CD8-positive, alpha-beta memory T cell (primary cell): Measurements from ENCODE around the gene CSF3. TPM values are rescaled to one million over a fixed set of nuclear protein-coding genes. Genes with fewer than 3 reads are reported as not detected.
A peak's percentile ranks its signal among the peaks of the same experiment; 100 is the strongest.

Source experiments
- CTCF ChIA-PET: fragments of 350-600 bp; sonication (Branson Sonifier 250); formaldehyde crosslinking; loops from one replicate; lab custom pipeline; 2021; ENCODE audit warnings: antibody characterized with exemption; lab: Charles Lee
- POLR2A ChIA-PET: fragments of 350-600 bp; sonication (Branson Sonifier 250); formaldehyde crosslinking; loops from one replicate; lab custom pipeline; 2021; ENCODE audit warnings: antibody characterized with exemption; lab: Charles Lee
- DNase-seq, 5 donors: peaks; one replicate each; pipeline versions ENCODE4 v3.0.0 to v3.0.0-alpha.2; 2020 to 2022; ENCODE audit warnings: mixed read lengths in 1 of 5
- H3K27ac ChIP-seq: one replicate; pipeline ENCODE4 v1.7.0; 2013; ENCODE audit warnings: low read depth, mild to moderate bottlenecking, low read length, moderate library complexity
- H3K27me3 ChIP-seq: 2 replicates; pipeline ENCODE4 v1.7.0; 2013; ENCODE audit warnings: low read length, mild to moderate bottlenecking; ENCODE audit not compliant: insufficient read depth, poor library complexity, severe bottlenecking
- H3K36me3 ChIP-seq: 2 replicates; pipeline ENCODE4 v1.7.0; 2013; ENCODE audit warnings: mild to moderate bottlenecking, low read length, moderate library complexity; ENCODE audit not compliant: insufficient read depth
- H3K4me1 ChIP-seq: 2 replicates; pipeline ENCODE4 v1.7.0; 2013; ENCODE audit warnings: mild to moderate bottlenecking, low read length, moderate library complexity; ENCODE audit not compliant: insufficient read depth
- H3K4me3 ChIP-seq: 2 replicates; pipeline ENCODE4 v1.7.0; 2013; ENCODE audit warnings: mild to moderate bottlenecking, low read length
- H3K9me3 ChIP-seq: 2 replicates; pipeline ENCODE4 v1.7.0; 2013; ENCODE audit warnings: mild to moderate bottlenecking, low read length
- H3K27ac Mint-ChIP-seq, 8 donors: one replicate each; pipeline ENCODE4 v1.8.0; 2020 to 2021; ENCODE audit warnings: mixed read lengths in 8 of 8, mild to moderate bottlenecking in 6 of 8, inconsistent platforms in 3 of 8, moderate library complexity in 3 of 8
- H3K27me3 Mint-ChIP-seq, 2 donors: one replicate each; pipeline ENCODE4 v1.8.0; 2020 to 2021; ENCODE audit warnings: mixed read lengths in 2 of 2, mild to moderate bottlenecking in 1 of 2, moderate library complexity in 1 of 2
- H3K36me3 Mint-ChIP-seq, 3 donors: one replicate each; pipeline ENCODE4 v1.8.0; 2020 to 2021; ENCODE audit warnings: mixed read lengths in 3 of 3, inconsistent platforms in 1 of 3, mild to moderate bottlenecking in 1 of 3
- H3K4me1 Mint-ChIP-seq, 3 donors: one replicate each; pipeline ENCODE4 v1.8.0; 2020 to 2021; ENCODE audit warnings: mixed read lengths in 3 of 3, inconsistent platforms in 1 of 3, mild to moderate bottlenecking in 1 of 3
- H3K4me3 Mint-ChIP-seq, 7 donors: one replicate each; pipeline ENCODE4 v1.8.0; 2020 to 2021; ENCODE audit warnings: mixed read lengths in 7 of 7, mild to moderate bottlenecking in 6 of 7, moderate library complexity in 4 of 7, inconsistent platforms in 2 of 7
- H3K9me3 Mint-ChIP-seq, 5 donors: one replicate each; pipeline ENCODE4 v1.8.0; 2020 to 2022; ENCODE audit warnings: mixed read lengths in 5 of 5, mild to moderate bottlenecking in 3 of 5, moderate library complexity in 2 of 5, inconsistent platforms in 1 of 5
- polyA plus RNA-seq: library from polyadenylated mRNA; unstranded; fragments of 300-500 nt; fragmentation: Illumina TruSeq; gene quantifications from one replicate; pipeline ENCODE4 v1.2.3, GENCODE V29; 2021
- total RNA-seq, 2 experiments: library from RNA; stranded (reverse); gene quantifications; one replicate each; pipeline ENCODE4 v1.2.3, GENCODE V29; 2021

Gene CSF3
- total and polyA plus RNA-seq, 3 experiments from 2014 or later, result not detected

DNA sequence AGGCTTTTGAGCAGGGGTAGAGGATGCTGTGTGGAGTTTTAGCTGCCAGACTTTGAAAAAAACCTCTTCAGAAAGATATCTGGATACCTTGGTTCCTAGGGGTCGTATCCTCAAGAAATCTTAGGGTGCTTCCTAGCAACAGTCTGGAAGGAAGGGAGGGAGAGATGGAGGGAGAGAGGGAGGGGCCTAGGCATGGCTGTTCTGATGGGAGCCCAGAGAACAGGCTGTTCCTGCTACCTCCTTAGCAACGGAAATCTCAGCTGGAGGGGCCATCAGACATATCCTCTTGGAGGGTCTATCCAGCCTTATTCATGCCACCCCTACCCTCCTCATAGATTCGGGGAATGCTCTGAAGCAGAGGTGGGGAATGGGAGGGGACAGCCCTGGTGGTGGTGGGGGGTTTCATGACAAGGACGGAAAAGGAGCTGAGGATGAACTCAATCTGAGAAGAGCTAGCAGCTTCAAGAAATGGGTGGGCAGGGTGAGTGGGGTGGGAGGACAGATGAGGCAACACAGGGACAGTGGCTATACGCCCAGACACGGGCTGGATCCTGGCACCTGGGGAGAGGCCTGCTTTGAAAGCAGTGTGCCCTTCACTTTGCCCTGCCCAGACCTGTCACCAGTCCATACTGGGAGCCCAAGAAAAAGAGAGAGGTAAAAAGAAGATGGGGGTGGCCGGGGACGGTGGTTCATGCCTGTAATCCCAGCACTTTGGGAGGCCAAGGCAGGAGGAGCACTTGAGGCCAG, 44.7 kb downstream of the CSF3 start:
- Histone ChIP-seq H3K27ac (no peak overlapping the region), H3K36me3 (no peaks in the 10 kb centered on the region), H3K4me1 (peaks cover 22% of the 10 kb centered on the region), H3K27me3 (peaks cover 9% of the 10 kb centered on the region), H3K4me3 (no peak overlapping the region), H3K9me3 (no peaks in the 10 kb centered on the region)
- Mint-ChIP-seq H3K27me3 (peaks cover 0 to 2% of the 10 kb centered on the region in 2 donors), H3K9me3 (no peaks in the 10 kb centered on the region), H3K36me3 (peaks cover 0 to 3% (median 0%) of the 10 kb centered on the region in 3 donors), H3K4me3 (peak overlapping the region in 1 of 7 donors; percentile 79), H3K27ac (peak overlapping the region in 3 of 8 donors; percentile 1 to 14 (median 2)), H3K4me1 (peaks cover 24 to 27% (median 26%) of the 10 kb centered on the region in 3 donors)
- DNase-seq, result no peak
- ChIA-PET CTCF (interaction anchor here (0.7 to 15.5 kb wide), 4 partner anchors 15 to 53 kb away, joined by 3 to 159 read pairs (median 5); no protein-coding TSS in a partner anchor), POLR2A (interaction anchor here (0.8 kb wide), 1 partner anchor 109 kb away, joined by 5 read pairs; no protein-coding TSS in a partner anchor)

- Histone ChIP-seq H3K27me3 (peaks cover 6% of the 10 kb centered on the region), H3K27ac (no peak overlapping the region), H3K4me3 (no peak overlapping the region), H3K4me1 (peaks cover 34% of the 10 kb centered on the region), H3K36me3 (no peaks in the 10 kb centered on the region), H3K9me3 (no peaks in the 10 kb centered on the region)
- ChIA-PET POLR2A (interaction anchor here (1.0 kb wide), 1 partner anchor 79 kb away, joined by 3 read pairs; the partner anchor contains the start of gene CASC3), CTCF (interaction anchor here (1.1 to 15.5 kb wide), 6 partner anchors 14 to 52 kb away, joined by 3 to 159 read pairs (median 8); no protein-coding TSS in a partner anchor)
- peaks cover 0 to 2% of the 10 kb centered on the region in 2 donors for H3K27me3 Mint-ChIP-seq
- no peak for DNase-seq
- H3K4me3 Mint-ChIP-seq, result peak overlapping the region; percentile 27 to 95 (median 86)
- H3K9me3 Mint-ChIP-seq, result no peaks in the 10 kb centered on the region
- peak overlapping the region in 3 of 8 donors; percentile 52 to 72 (median 56) for H3K27ac Mint-ChIP-seq
- H3K36me3 Mint-ChIP-seq, result peaks cover 0 to 3% (median 0%) of the 10 kb centered on the region in 3 donors
- H3K4me1 Mint-ChIP-seq, result peaks cover 30 to 35% (median 32%) of the 10 kb centered on the region in 3 donors
Observed at GRCh38 chr17:40060887-40061608, 45.8 kb downstream of the CSF3 start.

DNA sequence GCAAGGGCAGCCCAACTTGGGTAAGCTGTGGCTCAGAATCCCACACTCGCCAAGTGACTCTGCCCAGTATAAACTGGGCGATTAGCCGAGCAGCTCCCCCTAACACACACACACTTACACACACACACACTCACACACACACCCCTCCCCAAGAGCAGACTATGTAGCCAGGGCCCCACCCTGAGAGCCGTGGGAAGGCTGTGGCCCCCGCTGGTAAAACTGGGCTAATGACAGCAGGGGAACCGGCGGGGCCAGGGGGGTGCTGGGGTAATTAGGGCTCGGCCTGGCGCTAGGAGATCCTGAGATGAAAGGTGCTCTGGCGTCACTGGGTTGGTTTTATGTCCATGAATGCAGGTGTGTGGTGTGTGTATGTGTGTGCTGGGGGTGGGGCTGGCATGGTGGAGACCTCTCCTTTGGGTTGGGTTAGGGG, 46.4 kb downstream of the CSF3 start:
- Mint-ChIP-seq H3K36me3 (peaks cover 0 to 3% (median 0%) of the 10 kb centered on the region in 3 donors), H3K27ac (peak overlapping the region in 7 of 8 donors; percentile 56 to 90 (median 86)), H3K4me3 (peak overlapping the region; percentile 79 to 95 (median 86)), H3K4me1 (peaks cover 32 to 40% (median 32%) of the 10 kb centered on the region in 3 donors), H3K27me3 (peaks cover 0 to 2% of the 10 kb centered on the region in 2 donors), H3K9me3 (no peaks in the 10 kb centered on the region)
- Histone ChIP-seq H3K9me3 (no peaks in the 10 kb centered on the region), H3K36me3 (no peaks in the 10 kb centered on the region), H3K27me3 (peaks cover under 1% of the 10 kb centered on the region), H3K4me1 (peaks cover 37% of the 10 kb centered on the region), H3K4me3 (no peak overlapping the region), H3K27ac (no peak overlapping the region)
- POLR2A ChIA-PET, result interaction anchor here (0.5 to 1.0 kb wide), 2 partner anchors 62 to 78 kb away, joined by 3 read pairs; partner anchors contain the start of gene CASC3
- CTCF ChIA-PET, result interaction anchor here (0.6 to 15.5 kb wide), 8 partner anchors 14 to 106 kb away, joined by 3 to 159 read pairs (median 14); partner anchors contain the start of gene NR1D1
- DNase-seq, result no peak

- H3K27ac Mint-ChIP-seq, result peak within 1 kb of the TSS; percentile 80 to 97 (median 90)
- peaks cover 0 to 2% of the 10 kb centered on the region in 2 donors for H3K27me3 Mint-ChIP-seq
- DNase-seq, result peak; percentile 64 to 81 (median 70)
- H3K4me1 Mint-ChIP-seq, result peaks cover 37 to 49% (median 41%) of the 10 kb centered on the region in 3 donors
- Histone ChIP-seq H3K4me1 (peaks cover 46% of the 10 kb centered on the region), H3K27me3 (no peaks in the 10 kb centered on the region), H3K36me3 (no peaks in the 10 kb centered on the region), H3K9me3 (no peaks in the 10 kb centered on the region), H3K4me3 (peak within 1 kb of the TSS; percentile 81), H3K27ac (peak within 1 kb of the TSS; percentile 73)
- H3K36me3 Mint-ChIP-seq, result peaks cover 0 to 3% (median 0%) of the 10 kb centered on the region in 3 donors
- ChIA-PET POLR2A (interaction anchor here (0.5 to 1.3 kb wide), 7 partner anchors 8 to 78 kb away, joined by 3 to 10 read pairs (median 4); partner anchors contain the start of genes CASC3 and MED24), CTCF (interaction anchor here (0.6 to 15.5 kb wide), 12 partner anchors 8 to 105 kb away, joined by 3 to 159 read pairs (median 8); partner anchors contain the start of genes MED24 and NR1D1)
- H3K4me3 Mint-ChIP-seq, result peak within 1 kb of the TSS; percentile 88 to 97 (median 91)
- H3K9me3 Mint-ChIP-seq, result no peaks in the 10 kb centered on the region
Observed at GRCh38 chr17:40062329-40063186, 47.3 kb downstream of the CSF3 start, which contains the start of gene THRA. TSS of gene THRA (plus strand) at chr17:40062965. CDS start at chr17:40074489, 11,524 bp downstream.

GRCh38 chr17:40063187-40063771, 48.0 kb downstream of the CSF3 start:
- peaks cover 44 to 56% (median 47%) of the 10 kb centered on the region in 3 donors for H3K4me1 Mint-ChIP-seq
- peaks cover 0 to under 1% of the 10 kb centered on the region in 2 donors for H3K27me3 Mint-ChIP-seq
- H3K4me3 Mint-ChIP-seq, result peak overlapping the region; percentile 88 to 97 (median 91)
- Histone ChIP-seq H3K27ac (peak overlapping the region; percentile 73), H3K4me1 (peaks cover 53% of the 10 kb centered on the region), H3K9me3 (no peaks in the 10 kb centered on the region), H3K27me3 (no peaks in the 10 kb centered on the region), H3K4me3 (peak overlapping the region; percentile 81), H3K36me3 (no peaks in the 10 kb centered on the region)
- H3K36me3 Mint-ChIP-seq, result peaks cover 0 to 3% (median 0%) of the 10 kb centered on the region in 3 donors
- peak in 1 of 5 donors; percentile 64 for DNase-seq
- CTCF ChIA-PET, result interaction anchor here (0.9 to 15.5 kb wide), 8 partner anchors 9 to 105 kb away, joined by 3 to 159 read pairs (median 19); partner anchors contain the start of genes MED24 and NR1D1
- POLR2A ChIA-PET, result interaction anchor here (0.7 to 1.3 kb wide), 5 partner anchors 9 to 50 kb away, joined by 3 to 10 read pairs (median 5); partner anchors contain the start of gene MED24
- peak overlapping the region; percentile 63 to 97 (median 90) for H3K27ac Mint-ChIP-seq
- H3K9me3 Mint-ChIP-seq, result no peaks in the 10 kb centered on the region

- DNase-seq, result no peak
- H3K4me1 Mint-ChIP-seq, result peaks cover 52 to 64% (median 55%) of the 10 kb centered on the region in 3 donors
- no peaks in the 10 kb centered on the region for H3K36me3 ChIP-seq
- POLR2A ChIA-PET, result interaction anchor here (0.6 to 1.3 kb wide), 8 partner anchors 10 to 49 kb away, joined by 3 to 10 read pairs (median 4); partner anchors contain the start of gene MED24
- H3K9me3 ChIP-seq, result no peaks in the 10 kb centered on the region
- peak overlapping the region; percentile 81 for H3K4me3 ChIP-seq
- H3K9me3 Mint-ChIP-seq, result no peaks in the 10 kb centered on the region
- H3K4me1 ChIP-seq, result peaks cover 61% of the 10 kb centered on the region
- H3K36me3 Mint-ChIP-seq, result peaks cover 0 to 3% (median 0%) of the 10 kb centered on the region in 3 donors
- no peaks in the 10 kb centered on the region for H3K27me3 ChIP-seq
- CTCF ChIA-PET, result interaction anchor here (0.8 to 15.5 kb wide), 11 partner anchors 10 to 104 kb away, joined by 3 to 159 read pairs (median 9); partner anchors contain the start of genes MED24 and NR1D1
- peak overlapping the region; percentile 73 for H3K27ac ChIP-seq
- H3K27me3 Mint-ChIP-seq, result no peaks in the 10 kb centered on the region
- H3K27ac Mint-ChIP-seq, result peak overlapping the region; percentile 44 to 97 (median 90)
- peak overlapping the region; percentile 88 to 97 (median 91) for H3K4me3 Mint-ChIP-seq
Observed at GRCh38 chr17:40063901-40064531, 48.8 kb downstream of the CSF3 start.
